ENCODE data around the gene AFF2.

AFF2 gene

GRCh38 chrX:148928811-148929210 is 428.4 kb downstream of the AFF2 start:
- peak; percentile 14 for DNase-seq (ENCODE audit: low spot score)

GRCh38 chrX:148929686-148930085 is 429.3 kb downstream of the AFF2 start:
- peak; percentile 3 for DNase-seq (ENCODE audit: low spot score)

- no peak for DNase-seq (ENCODE audit: low spot score)
Measured at GRCh38 chrX:148930206-148930729, 429.9 kb downstream of the AFF2 start.

- no peak for DNase-seq (ENCODE audit: low spot score)
Measured at GRCh38 chrX:148933881-148934280, 433.5 kb downstream of the AFF2 start.

GRCh38 chrX:148938348-148938747 is 437.9 kb downstream of the AFF2 start:
- DNase-seq (ENCODE audit: low spot score) = no peak

GRCh38 chrX:148940411-148940996 is 440.1 kb downstream of the AFF2 start:
- no peak for DNase-seq (ENCODE audit: low spot score)

GRCh38 chrX:148942754-148943153 is 442.3 kb downstream of the AFF2 start:
- DNase-seq (ENCODE audit: low spot score) = no peak

- DNase-seq (ENCODE audit: low spot score) = no peak
Measured at GRCh38 chrX:148947399-148947975, 447.1 kb downstream of the AFF2 start.

- DNase-seq (ENCODE audit: low spot score) = no peak
Measured at GRCh38 chrX:148956352-148956751, 455.9 kb downstream of the AFF2 start.

- no peak for DNase-seq (ENCODE audit: low spot score)
Measured at GRCh38 chrX:148958901-148959300, 458.5 kb downstream of the AFF2 start.

- no peak for DNase-seq (ENCODE audit: low spot score)
Measured at GRCh38 chrX:148960060-148960459, 459.6 kb downstream of the AFF2 start.

GRCh38 chrX:148961985-148962384 is 461.6 kb downstream of the AFF2 start:
- no peak for DNase-seq (ENCODE audit: low spot score)

- no peak for DNase-seq (ENCODE audit: low spot score)
Measured at GRCh38 chrX:148976571-148977400, 476.4 kb downstream of the AFF2 start.

GRCh38 chrX:148979786-148980185 is 479.4 kb downstream of the AFF2 start:
- DNase-seq (ENCODE audit: low spot score) = no peak

- no peak for DNase-seq (ENCODE audit: low spot score)
Measured at GRCh38 chrX:148984238-148984637, 483.8 kb downstream of the AFF2 start.

- no peak for DNase-seq (ENCODE audit: low spot score)
Measured at GRCh38 chrX:148991502-148991901, 491.1 kb downstream of the AFF2 start.

- no peak for DNase-seq (ENCODE audit: low spot score)
Measured at GRCh38 chrX:148995661-148996060, 495.2 kb downstream of the AFF2 start.

- DNase-seq (ENCODE audit: low spot score) = no peak
Measured at GRCh38 chrX:149002320-149002719, 501.9 kb downstream of the AFF2 start.

- DNase-seq (ENCODE audit: low spot score) = no peak
Measured at GRCh38 chrX:149003863-149004660, 503.6 kb downstream of the AFF2 start.

GRCh38 chrX:149004936-149005335 is 504.5 kb downstream of the AFF2 start:
- no peak for DNase-seq (ENCODE audit: low spot score)

- no peak for DNase-seq (ENCODE audit: low spot score)
Measured at GRCh38 chrX:149006235-149006634, 505.8 kb downstream of the AFF2 start.

- no peak for DNase-seq (ENCODE audit: low spot score)
Measured at GRCh38 chrX:149007423-149007822, 507.0 kb downstream of the AFF2 start.
